NCI-H2081 treated with DMSO at 0.1 percent for 48 hours (cell line): ENCODE data around the gene TMEM208.

Experiments used
- DNase-seq: peaks from one replicate; lab custom pipeline; 2025; lab: John Stamatoyannopoulos, UW

TMEM208 gene

GRCh38 chr16:67237396-67238277 is 10.7 kb downstream of the TMEM208 start:
- DNase-seq: no peak

DNA sequence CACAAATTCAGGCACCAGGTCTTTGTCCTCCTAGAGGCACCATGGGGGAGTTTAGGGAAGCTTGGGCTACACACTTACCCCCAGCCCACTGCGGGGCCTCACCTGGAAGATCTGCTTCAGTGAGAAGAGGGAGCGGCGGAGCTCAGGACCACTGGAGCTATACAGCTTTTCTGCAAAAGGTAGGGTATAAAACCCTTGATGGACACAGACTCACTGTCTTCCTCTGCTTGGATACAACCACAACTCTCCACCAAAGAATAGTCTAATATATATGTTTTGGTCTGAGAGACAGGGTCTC is 11.3 kb downstream of the TMEM208 start:
- no peak for DNase-seq

GRCh38 chr16:67238806-67239470 is 12.0 kb downstream of the TMEM208 start:
- DNase-seq: no peak

- DNase-seq: no peak
Observed at GRCh38 chr16:67240506-67240905, 13.6 kb downstream of the TMEM208 start.

DNA sequence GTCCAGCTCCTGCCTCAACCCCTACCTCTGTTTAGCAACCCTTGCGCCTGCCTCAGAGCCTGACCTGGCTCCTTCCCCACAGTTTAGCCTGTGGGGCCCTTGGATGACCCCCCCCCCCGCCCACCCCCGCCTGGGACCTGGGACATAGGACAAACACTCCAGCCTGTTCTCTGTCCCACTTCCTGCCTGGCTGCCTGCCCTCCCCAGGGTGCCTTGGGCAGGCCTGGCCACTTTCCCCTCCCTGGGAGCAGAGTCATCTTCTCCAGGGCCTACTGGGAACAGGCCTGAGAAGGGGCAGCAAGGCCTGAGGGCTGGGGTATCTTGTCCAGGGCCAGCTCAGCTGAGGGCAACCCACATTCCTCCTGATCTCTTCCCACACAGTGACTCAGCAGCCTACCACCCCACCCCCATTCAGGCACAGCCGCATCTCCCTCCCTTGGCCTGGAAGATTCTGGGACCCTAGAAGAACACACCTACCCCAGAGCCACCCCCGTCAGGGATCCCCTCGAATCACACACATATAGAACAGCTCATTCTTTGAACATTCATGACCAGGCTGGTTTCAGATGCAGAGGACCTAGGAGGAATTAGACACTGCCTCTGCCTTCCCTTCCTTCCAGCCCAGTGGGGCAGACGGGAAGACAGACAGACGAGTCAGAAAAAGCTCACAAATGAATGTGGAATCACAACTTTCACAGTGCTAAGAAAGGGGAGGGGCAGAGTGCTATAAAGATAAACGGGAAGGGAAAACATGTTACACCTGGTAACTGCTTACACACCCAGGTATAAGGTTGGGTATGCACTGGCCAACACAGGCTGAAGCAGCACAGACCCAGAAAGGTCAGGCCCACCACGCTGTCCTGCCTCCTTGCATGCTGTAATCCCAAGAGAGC is 14.3 kb downstream of the TMEM208 start:
- no peak for DNase-seq

GRCh38 chr16:67242138-67242730 is 15.3 kb downstream of the TMEM208 start:
- DNase-seq: no peak

- no peak for DNase-seq
Observed at GRCh38 chr16:67243481-67243880, 16.6 kb downstream of the TMEM208 start.

DNA sequence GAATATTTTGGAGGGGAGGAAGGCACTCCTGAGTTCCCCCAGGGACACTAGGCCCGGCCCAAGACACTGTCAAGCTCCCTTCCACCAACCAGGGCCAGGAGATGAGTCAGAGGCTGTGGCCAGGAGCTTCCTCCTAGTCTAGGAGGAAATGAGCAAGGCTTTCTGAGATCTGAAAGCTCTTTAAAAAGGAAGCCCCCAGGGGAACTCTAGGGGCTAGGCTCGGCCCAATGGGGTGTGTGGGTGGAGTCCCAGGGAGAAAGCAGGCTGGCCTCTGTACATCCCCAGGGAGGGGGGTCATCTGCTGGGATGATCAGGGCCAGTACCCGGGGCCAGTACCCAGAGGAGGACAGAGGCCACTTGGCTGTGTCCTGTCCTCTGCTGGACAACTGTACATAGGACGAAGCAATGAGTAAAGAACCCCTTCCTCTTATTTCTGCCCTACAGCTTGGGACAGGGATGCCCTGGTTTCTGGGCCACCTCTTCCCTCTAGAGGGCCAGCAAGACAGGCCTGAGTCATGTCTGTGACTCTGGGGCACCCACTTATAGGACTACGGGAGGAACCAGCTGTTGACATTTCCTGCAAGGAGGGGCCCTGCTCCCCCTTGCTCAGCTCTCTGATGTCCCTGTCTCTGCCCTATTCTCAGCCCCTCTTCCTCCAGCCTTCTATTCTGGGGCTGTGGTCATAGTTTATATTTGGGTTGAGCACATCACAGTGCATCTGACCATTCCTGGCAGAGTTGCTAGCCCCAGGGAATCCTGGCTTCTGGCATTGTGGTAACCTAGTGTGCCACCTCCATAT is 17.7 kb downstream of the TMEM208 start:
- no peak for DNase-seq

DNA sequence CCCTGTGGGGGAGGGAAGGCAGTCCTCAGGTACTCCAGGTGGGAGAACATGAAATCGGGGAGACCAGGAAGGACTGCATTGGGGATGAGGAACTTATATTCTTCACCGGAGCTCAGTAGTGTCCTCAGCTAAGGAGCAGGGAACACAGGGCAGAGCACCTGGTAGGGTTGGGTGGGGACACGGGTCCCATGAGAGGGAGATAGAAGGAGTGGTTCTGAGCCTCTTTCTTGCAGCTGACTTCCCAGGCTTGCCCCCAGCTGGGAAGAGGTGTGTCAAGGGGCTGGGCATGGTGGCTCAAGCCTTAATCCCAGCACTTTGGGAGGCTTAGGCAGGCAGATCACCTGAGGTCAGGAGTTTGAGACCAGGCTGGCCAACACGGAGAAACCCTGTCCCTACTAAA is 18.3 kb downstream of the TMEM208 start:
- DNase-seq: no peak

GRCh38 chr16:67245674-67246080 is 18.7 kb downstream of the TMEM208 start:
- no peak for DNase-seq

- no peak for DNase-seq
Observed at GRCh38 chr16:67246081-67246755, 19.3 kb downstream of the TMEM208 start.

DNA sequence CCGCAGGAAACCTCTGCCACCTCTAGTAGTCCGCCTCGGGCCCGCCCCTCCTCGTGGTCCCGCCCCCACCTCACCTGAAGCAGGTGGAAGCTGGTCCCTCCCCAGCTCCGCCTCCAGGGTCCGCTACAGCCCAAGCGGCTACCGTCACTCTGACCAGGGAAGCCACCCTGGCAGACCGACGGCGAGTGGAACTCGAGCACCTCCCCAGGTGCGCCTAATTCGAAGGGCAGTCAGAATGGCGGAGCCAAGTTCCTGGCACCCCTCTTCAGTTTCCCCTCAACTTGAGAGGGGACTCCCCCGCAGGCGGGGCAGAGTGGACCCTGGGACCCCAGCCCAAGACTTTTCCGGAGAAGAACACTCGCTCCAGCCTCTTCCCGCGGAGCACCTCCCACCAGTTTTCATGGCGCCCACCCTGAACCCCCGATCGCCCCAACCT is 19.8 kb downstream of the TMEM208 start:
- DNase-seq: no peak

DNA sequence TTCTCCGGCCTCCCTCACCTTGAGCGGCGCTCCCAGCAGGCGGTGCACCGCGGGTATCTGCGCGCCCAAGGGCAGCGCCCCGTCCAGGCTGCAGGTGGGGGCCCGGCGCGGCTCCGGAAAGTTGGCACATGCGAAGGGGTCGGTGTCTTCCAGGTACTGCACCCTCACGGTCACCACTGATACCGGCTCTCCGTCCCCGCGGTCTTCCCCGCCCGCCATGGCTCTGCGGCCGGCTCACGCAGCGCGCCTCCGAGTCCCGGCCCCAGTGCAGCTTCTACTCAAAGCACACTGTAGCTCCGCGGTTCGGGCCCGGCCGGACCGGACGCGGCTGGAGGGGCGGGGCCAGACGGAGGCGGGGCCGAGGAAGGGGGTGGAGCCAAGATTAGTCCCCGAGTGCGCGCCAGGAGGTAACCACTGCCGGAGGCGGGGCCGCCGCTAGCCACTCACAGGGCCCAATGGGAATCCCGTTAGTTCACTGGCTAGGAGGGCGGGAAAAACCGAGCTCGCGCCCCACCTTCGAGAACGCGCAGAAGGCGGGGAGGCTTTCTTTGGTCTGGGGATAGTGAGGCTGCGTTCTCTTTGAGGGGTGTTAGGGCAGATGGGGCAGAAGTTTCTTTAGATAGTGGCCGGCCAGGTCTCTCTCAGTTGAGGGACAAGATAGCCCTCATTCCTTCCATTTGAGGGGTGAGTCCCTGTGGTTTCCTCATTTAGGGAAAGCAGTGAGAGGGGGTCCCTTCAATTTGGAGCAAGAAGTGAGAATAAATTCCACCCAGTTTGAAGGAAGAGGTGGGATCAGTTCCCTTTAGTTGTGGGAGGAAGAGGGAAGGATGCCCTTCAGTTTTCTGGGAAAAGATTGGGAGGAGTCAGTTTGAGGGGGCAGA is 20.5 kb downstream of the TMEM208 start, which contains the start of gene FHOD1:
Gene FHOD1 (minus strand): TSS at position 290 of the 881 bp plus-strand sequence. CDS start 71 bp downstream, at position 219.
- peak; percentile 18 for DNase-seq

DNA sequence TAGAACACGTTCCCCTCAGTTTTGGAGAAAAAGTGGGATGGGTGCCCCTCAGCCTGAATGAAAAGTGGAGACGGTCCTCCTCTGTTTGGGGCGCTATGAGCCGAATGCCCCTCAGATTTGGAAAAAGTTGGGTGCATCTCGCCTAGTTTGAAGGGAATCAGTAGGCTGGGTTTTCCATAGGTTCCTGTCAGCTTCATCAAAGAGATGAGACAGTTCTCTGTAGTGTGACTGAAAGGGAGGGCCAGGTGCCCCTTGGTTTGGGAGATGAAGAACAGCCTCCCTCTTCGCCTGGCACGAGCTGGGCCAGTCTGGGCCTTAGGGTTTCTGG is 21.1 kb downstream of the TMEM208 start:
- no peak for DNase-seq

DNA sequence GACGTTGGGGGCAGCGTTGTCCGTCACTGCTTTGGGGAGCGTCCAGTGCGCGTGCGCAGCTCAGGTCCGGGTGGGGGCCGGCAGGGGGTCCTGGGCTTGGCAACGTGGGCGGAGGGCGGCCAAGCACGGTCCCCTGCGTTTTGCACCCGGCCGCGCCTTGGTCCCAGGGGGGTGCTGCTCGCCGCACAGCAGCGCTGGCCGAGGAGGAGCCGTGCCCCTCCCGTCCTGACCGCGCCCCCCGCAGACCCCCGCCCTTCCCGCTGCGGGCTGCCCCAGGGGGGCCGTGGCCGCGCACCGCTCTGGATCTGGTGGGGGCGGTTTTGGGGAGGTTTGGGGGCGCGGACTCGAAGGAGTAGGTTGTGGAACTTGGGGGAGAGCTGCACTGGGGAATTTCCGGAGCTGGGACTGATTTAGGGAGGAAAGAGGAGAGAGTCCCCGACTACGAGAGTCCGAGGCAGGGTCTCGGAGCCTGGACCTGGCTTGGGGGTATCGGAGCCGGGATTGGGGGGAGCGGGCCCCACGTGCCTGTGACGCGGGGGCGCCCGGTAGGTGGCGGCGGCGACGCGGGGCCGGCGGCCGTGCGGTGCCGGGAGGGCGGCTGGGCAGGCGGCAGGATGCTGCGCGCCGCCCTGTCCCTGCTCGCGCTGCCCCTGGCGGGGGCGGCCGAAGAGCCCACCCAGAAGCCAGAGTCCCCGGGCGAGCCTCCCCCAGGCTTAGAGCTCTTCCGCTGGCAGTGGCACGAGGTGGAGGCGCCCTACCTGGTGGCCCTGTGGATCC is 21.7 kb downstream of the TMEM208 start, which contains the start of gene SLC9A5:
Gene SLC9A5 (plus strand): TSS at position 579 of the 777 bp plus-strand sequence. CDS start 36 bp downstream, at position 615.
- DNase-seq: no peak

DNA sequence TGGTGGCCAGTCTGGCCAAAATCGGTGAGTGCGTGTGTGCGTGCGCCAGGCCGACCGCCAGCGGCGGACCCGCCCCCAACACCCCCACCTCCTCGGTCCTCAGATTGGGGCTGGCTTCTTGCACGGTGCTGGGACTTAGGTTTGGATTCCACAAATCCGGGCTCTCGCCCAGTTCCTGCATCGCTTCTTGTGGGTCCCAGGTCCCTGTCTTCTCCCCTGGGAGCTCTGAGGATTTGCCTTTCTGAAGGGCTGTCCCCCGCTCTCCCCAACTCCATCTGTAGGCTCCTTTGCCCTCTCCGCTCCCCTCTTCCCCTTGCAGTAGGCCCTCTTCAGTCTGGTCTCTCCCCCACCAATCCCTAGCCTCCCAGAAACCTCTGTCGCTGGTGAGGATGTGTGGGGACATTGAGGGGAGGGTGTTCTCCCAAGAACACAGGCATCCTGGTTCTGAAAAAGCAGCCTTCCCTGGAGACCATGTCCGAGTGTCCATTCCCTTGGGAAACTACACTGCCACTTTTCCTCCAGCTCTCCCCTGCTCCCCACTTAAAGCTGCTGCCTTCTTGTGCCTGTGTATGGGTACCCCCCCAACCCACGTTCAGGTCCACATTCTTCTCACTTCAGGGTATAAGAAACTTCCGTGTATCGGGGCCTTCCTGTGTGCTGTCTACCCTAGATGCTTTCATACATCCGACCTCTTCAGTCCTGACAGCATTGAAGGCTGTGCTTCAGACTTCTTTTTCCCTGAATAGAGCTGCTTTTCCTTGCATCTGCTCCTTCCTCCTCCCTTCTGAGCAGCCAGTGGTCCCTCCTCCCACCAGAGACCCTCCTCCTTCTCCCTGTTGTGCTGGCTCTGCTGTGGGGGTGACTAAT is 22.5 kb downstream of the TMEM208 start:
- no peak for DNase-seq

- DNase-seq: no peak
Observed at GRCh38 chr16:67250045-67250327, 23.1 kb downstream of the TMEM208 start.
